ENCODE measurements around the gene ST8SIA5.

Gene ST8SIA5

GRCh38 chr18:46738491-46738890, 18.4 kb downstream of the ST8SIA5 start:
- DNase-seq (ENCODE audit: low read depth) = no peak

GRCh38 chr18:46736736-46737135, 20.1 kb downstream of the ST8SIA5 start:
- no peak for DNase-seq (ENCODE audit: low read depth)

GRCh38 chr18:46736135-46736534, 20.7 kb downstream of the ST8SIA5 start:
- DNase-seq (ENCODE audit: low read depth) = no peak

GRCh38 chr18:46734981-46735380, 21.9 kb downstream of the ST8SIA5 start:
- no peak for DNase-seq (ENCODE audit: low read depth)

- DNase-seq (ENCODE audit: low read depth) = no peak
Observed at GRCh38 chr18:46733872-46734271, 23.0 kb downstream of the ST8SIA5 start.

GRCh38 chr18:46732801-46733200, 24.1 kb downstream of the ST8SIA5 start:
- no peak for DNase-seq (ENCODE audit: low read depth)

GRCh38 chr18:46732201-46732600, 24.7 kb downstream of the ST8SIA5 start:
- no peak for DNase-seq (ENCODE audit: low read depth)

GRCh38 chr18:46731316-46731715, 25.5 kb downstream of the ST8SIA5 start:
- DNase-seq (ENCODE audit: low read depth) = no peak

GRCh38 chr18:46728219-46728930, 28.5 kb downstream of the ST8SIA5 start:
- no peak for DNase-seq (ENCODE audit: low read depth)

GRCh38 chr18:46727177-46727576, 29.7 kb downstream of the ST8SIA5 start:
- no peak for DNase-seq (ENCODE audit: low read depth)

- DNase-seq (ENCODE audit: low read depth) = no peak
Observed at GRCh38 chr18:46725310-46725709, 31.5 kb downstream of the ST8SIA5 start.

- DNase-seq (ENCODE audit: low read depth) = no peak
Observed at GRCh38 chr18:46723856-46724415, 32.9 kb downstream of the ST8SIA5 start.

GRCh38 chr18:46722051-46722450, 34.8 kb downstream of the ST8SIA5 start:
- no peak for DNase-seq (ENCODE audit: low read depth)

GRCh38 chr18:46721331-46721730, 35.5 kb downstream of the ST8SIA5 start:
- DNase-seq (ENCODE audit: low read depth) = no peak

GRCh38 chr18:46720521-46720920, 36.3 kb downstream of the ST8SIA5 start:
- DNase-seq (ENCODE audit: low read depth) = no peak

GRCh38 chr18:46720092-46720491, 36.8 kb downstream of the ST8SIA5 start:
- DNase-seq (ENCODE audit: low read depth) = no peak

- no peak for DNase-seq (ENCODE audit: low read depth)
Observed at GRCh38 chr18:46719388-46719787, 37.5 kb downstream of the ST8SIA5 start.

GRCh38 chr18:46718501-46719341, 38.1 kb downstream of the ST8SIA5 start:
- no peak for DNase-seq (ENCODE audit: low read depth)

GRCh38 chr18:46716827-46717226, 40.0 kb downstream of the ST8SIA5 start:
- no peak for DNase-seq (ENCODE audit: low read depth)

GRCh38 chr18:46716336-46716735, 40.5 kb downstream of the ST8SIA5 start:
- DNase-seq (ENCODE audit: low read depth) = no peak

- no peak for DNase-seq (ENCODE audit: low read depth)
Observed at GRCh38 chr18:46715062-46715461, 41.8 kb downstream of the ST8SIA5 start.

- DNase-seq (ENCODE audit: low read depth) = no peak
Observed at GRCh38 chr18:46712406-46712805, 44.4 kb downstream of the ST8SIA5 start.

- no peak for DNase-seq (ENCODE audit: low read depth)
Observed at GRCh38 chr18:46711444-46711863, 45.4 kb downstream of the ST8SIA5 start.
